Stimulated activated CD8-positive, alpha-beta memory T cell treated with anti-CD3 and anti-CD28 coated beads, Interleukin-15, amount 100 ng/mL, for 1 hour (primary cell): ENCODE data around the gene TBC1D22A.

ENCODE experiments used
- DNase-seq: peaks from one replicate; pipeline ENCODE4 v3.0.0-alpha.2; 2020; ENCODE audit warnings: low read depth

The TBC1D22A gene

DNA sequence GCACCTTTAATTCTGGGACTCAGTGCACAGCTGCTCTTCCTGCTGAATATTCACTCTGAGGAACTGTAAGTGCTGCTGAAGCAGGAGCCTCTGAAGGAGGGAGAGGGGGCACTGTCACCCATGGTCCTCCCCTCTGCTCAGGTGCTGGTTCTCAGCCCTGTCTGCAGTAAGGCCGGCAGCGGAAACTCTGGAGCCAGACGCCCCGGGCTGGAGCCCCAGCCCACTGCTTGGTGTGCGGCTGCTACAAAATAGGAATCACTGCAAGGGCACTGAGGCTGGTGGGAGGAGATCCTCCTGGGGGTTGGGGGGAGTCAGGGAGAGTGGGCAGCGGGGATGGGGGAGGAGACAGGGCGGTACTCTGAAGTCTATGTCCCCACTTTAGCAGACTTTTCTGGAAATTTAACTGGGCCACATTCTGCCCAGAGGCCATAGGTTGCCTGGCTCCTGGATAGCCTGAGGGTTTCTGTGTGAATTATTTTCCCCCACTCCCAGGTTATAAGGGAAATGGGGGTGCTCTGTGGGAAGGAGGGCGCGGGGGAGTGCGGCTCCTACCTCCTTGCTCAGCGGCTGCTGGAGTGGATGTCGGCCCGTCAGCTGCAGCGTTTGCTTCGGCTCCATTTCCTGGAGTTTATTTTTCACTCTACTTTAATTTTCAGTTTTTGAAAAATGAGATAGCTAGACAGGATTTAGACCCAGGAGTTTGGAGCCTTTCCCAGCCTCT lies 33.6 kb downstream of the TBC1D22A start:
- DNase-seq: no peak

GRCh38 chr22:46796566-46797195 lies 34.2 kb downstream of the TBC1D22A start:
- no peak for DNase-seq

- DNase-seq: no peak
Measured at GRCh38 chr22:46797355-46797754, 34.9 kb downstream of the TBC1D22A start.

- no peak for DNase-seq
Measured at GRCh38 chr22:46798041-46798365, 35.6 kb downstream of the TBC1D22A start.

DNA sequence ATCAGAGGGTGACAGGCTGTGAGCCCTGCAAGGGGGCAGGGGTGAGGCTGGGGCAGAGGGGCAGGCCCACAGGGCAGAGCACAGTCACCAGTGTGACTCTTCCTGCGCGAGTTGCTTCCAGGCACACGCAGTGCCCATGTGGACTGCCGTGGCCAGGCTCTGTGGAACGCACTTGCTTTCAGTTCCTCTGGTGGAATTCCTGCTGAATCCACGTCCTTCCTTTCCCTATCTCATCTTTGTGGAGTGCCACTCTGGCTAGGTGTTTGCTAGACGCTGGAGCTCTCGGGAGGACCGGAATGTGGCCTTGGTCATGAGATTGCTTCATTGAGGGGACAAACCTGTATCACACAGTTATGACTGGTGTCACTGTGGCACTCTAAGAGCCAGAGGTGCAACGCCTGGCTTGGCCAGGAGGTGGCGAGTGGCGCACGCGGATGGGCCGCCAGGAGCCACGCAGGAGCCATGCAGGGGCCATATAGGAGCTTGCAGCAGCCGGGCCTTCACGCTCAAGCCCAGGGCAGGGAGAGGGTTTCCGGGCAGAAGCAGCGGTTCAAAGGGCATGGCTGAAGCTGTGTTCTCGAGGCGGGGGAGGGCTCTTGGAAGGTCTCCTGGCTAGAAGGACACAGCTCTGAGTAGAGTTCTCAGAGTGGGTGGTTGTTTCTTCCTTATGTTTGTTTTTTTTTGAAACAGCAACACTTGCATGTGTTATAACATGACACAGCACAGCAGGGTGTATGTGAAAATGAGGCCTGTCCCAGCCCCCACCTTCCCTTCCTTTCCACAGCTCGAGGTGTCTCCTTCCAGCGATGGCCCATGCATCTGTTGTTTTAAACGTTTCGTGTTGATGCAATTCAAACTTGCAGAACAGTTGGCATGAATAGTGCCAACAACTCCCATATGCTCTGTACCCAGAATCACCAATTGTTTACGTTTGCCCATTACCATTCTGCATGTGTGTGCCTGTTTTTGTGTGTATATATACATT lies 36.2 kb downstream of the TBC1D22A start:
- DNase-seq: peak; percentile 46

GRCh38 chr22:46799626-46800025 lies 37.2 kb downstream of the TBC1D22A start:
- no peak for DNase-seq

GRCh38 chr22:46800102-46800857 lies 37.8 kb downstream of the TBC1D22A start:
- DNase-seq: no peak

DNA sequence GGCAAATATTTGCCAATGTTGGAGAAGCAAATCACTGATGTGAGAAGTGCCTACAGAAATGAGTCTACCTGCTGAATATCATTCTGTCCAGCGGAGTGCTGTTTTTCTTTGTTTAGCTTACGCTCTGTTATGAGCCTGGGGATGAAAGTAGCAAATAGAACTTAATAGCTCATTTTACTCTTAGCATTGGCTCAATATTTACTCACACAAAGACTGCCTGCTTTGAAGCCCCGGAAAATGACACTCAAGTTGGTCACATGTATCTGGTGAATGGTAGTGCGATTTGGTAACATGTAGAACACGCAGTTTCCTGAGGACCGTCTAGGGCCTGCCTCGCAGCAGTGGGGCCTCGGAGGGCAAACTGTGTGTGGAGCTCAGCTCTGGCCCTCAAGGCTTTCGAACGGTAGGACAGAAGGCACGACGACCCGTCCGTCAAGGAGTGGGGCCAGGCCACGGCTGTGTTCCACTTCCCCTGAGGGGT lies 38.9 kb downstream of the TBC1D22A start:
- no peak for DNase-seq

DNA sequence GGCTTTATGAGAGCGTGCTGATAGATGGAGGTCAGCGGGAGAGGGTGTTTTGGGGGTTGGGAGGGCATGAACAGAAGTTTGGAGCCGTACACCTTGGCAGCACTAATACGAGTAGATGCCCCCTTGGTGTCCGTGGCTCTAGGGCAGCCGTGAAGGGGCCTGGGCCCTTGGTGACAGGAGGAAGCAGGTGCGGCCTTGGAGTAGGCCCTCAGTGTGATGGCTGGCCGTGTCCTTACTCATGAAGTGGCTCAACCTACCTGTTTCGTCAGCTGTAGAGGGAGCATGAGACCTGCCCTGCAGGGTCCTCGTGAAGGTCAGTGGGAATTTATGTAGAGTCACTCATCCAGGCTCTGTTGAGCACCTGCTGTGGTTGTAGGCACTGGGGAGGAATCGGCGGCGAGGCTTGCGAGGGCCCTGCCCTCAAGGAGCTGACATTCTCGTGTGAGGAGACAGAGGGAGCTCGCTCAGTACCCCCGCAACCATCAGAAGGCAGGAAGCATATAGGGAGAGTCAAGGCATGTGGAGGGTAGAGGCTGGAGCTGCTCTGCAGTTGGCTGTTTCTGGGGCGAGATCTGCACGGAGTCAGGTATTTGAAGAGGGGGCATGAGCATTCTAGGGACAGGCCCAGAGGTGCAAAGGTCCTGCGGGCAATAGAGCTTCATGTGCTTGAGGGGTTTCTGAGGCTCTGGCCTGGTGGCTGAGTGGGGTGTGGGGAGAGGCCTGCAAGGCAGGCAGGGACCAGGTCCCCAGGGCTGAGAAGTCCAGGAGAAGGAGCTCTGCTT lies 39.6 kb downstream of the TBC1D22A start:
- DNase-seq: no peak

GRCh38 chr22:46802608-46803027 lies 40.2 kb downstream of the TBC1D22A start:
- no peak for DNase-seq

GRCh38 chr22:46803031-46803880 lies 40.8 kb downstream of the TBC1D22A start:
- DNase-seq: peak; percentile 39

DNA sequence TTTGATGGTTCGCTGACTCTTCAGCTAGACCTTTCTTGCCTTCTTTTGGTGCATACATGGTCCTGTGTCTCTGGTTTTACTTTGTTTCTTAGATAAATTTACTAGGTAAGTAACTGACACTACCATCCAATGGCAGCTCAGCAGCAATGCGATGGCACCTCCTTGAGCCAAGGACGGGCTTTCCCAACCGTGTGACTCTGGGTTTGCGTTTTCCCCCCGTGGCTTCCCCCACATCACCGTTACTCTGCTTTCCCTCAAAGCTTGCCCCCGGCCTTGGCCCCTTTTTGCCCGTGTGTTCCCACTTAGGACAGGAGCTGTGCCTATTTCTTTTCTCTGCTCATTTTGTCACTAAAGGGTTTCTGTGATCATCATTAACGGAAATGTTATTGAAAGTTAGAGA lies 41.5 kb downstream of the TBC1D22A start:
- no peak for DNase-seq

- DNase-seq: no peak
Measured at GRCh38 chr22:46806794-46807193, 44.3 kb downstream of the TBC1D22A start.

DNA sequence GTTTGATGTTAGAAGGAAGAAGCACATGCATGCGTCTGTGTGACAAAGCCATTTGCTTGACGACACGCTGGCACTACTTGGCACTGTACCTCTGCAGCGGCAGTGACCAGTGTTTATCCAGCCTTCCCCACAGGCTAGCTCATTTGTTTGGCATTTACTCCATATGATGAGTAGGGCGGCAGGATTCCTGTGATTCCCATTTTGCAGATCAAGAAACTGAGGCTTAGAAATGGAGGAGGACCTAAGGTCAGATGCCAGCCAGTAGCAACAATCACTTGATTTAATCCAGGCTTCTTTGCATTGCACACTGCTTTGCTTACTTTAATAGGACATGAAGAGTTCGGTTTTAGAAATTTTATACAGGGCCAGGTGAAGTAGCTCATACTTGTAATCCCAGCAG lies 45.0 kb downstream of the TBC1D22A start:
- no peak for DNase-seq

DNA sequence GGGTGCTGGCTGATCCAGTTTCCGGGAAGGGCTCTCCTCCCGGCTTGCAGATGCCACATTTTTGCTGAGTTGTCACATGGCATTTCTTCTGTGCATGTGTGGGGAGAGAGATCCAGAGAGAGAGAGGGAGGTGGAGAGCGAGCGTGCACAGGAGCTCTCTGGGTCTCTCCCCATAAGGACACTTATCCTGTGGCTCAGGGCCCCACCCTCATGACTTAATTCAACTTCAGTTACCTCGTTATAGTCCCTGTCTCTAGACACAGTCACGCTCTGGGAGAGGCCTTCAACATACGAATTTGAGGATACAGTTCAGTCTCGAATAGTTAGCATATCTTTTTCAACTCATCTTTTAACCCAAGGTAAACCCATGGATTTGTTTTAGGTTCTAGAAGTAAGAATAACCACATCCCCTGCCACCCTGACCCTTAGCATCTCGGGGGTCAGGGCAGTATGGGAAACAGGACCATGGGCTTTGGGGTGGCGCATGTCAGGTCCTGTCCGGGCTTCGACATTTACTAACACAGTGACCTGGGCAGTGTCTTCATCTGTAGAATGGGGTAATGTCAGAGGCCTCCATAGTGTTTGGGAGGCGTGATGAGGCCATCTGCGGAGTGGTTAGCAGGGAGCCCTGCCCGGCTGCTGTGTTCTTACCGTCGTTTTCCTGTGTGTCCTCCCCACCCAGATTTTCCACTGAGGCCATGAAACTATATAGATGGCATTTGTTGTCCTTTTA lies 46.9 kb downstream of the TBC1D22A start:
- DNase-seq: no peak

- DNase-seq: no peak
Measured at GRCh38 chr22:46810856-46811786, 48.7 kb downstream of the TBC1D22A start.

- DNase-seq: no peak
Measured at GRCh38 chr22:46812034-46812605, 49.7 kb downstream of the TBC1D22A start.

GRCh38 chr22:46812788-46813187 lies 50.3 kb downstream of the TBC1D22A start:
- DNase-seq: no peak
